ENCODE results near the gene FANCD2OS.

The FANCD2OS gene, protein sequence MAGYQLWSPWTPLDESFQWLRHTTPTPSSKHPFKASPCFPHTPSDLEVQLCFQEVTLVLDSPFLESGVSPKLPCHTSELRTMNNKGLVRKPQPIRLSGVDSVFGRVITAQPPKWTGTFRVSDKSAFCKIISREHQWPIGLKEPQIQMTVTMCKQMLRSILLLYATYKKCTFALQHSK

DNA sequence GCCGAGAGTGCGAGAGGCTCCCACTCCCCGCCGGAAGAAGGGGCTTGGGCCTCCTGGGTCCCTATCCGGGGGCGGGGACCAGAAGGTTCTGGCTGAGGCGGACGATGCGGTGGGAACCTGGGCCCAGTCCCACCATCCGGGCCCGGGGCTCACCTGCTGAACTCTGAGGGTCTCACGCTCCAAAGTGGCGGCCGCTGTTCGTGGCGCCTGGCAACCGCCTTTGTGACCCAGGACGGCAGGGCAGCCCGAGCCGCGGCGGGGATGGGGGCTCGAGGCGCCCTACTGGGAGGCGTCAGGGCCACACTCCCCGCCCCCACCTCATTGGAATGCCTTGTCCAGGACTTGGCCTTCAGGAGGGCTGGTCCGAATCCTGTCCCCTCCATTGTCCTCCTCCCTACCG is at the start of gene FANCD2OS:
Gene FANCD2OS (minus strand): TSS at position 165 of the 400 bp plus-strand sequence. CDS start 3,481 bp downstream, outside the sequence.
- no peak for ATAC-seq
- TF ChIP-seq ZC3H10 (CRISPR knock-in tag; IDR thresholded peaks at IDR 0.05) (no peak), OSR1 (CRISPR knock-in tag; IDR thresholded peaks at IDR 0.05) (no peak), BACH2 (CRISPR knock-in tag; IDR thresholded peaks at IDR 0.05; ENCODE audit: borderline replicate concordance) (no peak), ZNF8 (CRISPR knock-in tag; IDR thresholded peaks at IDR 0.05) (no peak), ZFP30 (CRISPR knock-in tag; IDR thresholded peaks at IDR 0.05) (no peak), ZFP3 (CRISPR knock-in tag; IDR thresholded peaks at IDR 0.05) (no peak)
- TF ChIP-seq, protein P1, sequence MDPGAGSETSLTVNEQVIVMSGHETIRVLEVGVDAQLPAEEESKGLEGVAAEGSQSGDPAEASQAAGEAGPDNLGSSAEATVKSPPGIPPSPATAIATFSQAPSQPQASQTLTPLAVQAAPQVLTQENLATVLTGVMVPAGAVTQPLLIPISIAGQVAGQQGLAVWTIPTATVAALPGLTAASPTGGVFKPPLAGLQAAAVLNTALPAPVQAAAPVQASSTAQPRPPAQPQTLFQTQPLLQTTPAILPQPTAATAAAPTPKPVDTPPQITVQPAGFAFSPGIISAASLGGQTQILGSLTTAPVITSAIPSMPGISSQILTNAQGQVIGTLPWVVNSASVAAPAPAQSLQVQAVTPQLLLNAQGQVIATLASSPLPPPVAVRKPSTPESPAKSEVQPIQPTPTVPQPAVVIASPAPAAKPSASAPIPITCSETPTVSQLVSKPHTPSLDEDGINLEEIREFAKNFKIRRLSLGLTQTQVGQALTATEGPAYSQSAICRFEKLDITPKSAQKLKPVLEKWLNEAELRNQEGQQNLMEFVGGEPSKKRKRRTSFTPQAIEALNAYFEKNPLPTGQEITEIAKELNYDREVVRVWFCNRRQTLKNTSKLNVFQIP (CRISPR knock-in tag; IDR thresholded peaks at IDR 0.05; ENCODE audit: borderline replicate concordance, low read depth) = no peak

- TF ChIP-seq ZNF565 (CRISPR knock-in tag; conservative IDR thresholded peaks at IDR 0.05; ENCODE audit: low read depth) (no peak), TCF4 (CRISPR knock-in tag; IDR thresholded peaks at IDR 0.05; ENCODE audit: borderline replicate concordance) (peak; percentile 40; the same call in 1 of the 2 replicates)
- ATAC-seq = no peak
Observed at GRCh38 chr3:10157031-10157430, 49.0 kb upstream of the FANCD2OS start.

DNA sequence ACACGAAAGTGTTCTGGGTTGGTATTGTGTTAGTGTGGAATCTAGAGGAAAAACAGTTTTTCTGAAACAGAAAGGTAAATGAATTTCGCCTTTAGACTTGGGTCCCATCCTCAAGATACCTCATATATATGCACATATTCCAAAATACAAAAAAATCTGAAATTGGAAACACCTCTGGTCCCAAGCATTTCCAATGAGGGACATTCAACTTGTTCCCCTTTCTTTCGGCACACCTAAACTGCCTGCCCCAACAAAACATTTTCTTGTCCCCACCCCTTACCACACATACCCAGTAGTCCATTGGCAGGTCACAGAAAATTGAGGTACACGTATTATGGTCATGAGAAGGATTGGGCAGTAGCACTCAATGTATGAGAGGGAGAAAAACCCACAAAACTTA is 47.6 kb upstream of the FANCD2OS start:
- no peak for ATAC-seq
- TF ChIP-seq ZC3H10 (CRISPR knock-in tag; IDR thresholded peaks at IDR 0.05) = no peak
- TF ChIP-seq ZFP3 (CRISPR knock-in tag; IDR thresholded peaks at IDR 0.05) = no peak
- TF ChIP-seq, protein P1 (CRISPR knock-in tag; IDR thresholded peaks at IDR 0.05; ENCODE audit: borderline replicate concordance, low read depth) = no peak
- TF ChIP-seq RARB (CRISPR knock-in tag; IDR thresholded peaks at IDR 0.05) = no peak
- no peak for TF ChIP-seq GLIS3 (CRISPR knock-in tag; IDR thresholded peaks at IDR 0.05)
- TF ChIP-seq SNAI2 (CRISPR knock-in tag; IDR thresholded peaks at IDR 0.05) = no peak
- no peak for TF ChIP-seq ZFP30 (CRISPR knock-in tag; IDR thresholded peaks at IDR 0.05)
- no peak for TF ChIP-seq ESRRG (CRISPR knock-in tag; IDR thresholded peaks at IDR 0.05)
- TF ChIP-seq CSRNP3 (CRISPR knock-in tag; IDR thresholded peaks at IDR 0.05) = no peak
- TF ChIP-seq TCF4 (CRISPR knock-in tag; IDR thresholded peaks at IDR 0.05; ENCODE audit: borderline replicate concordance) = no peak
- no peak for TF ChIP-seq ISL1 (CRISPR knock-in tag; IDR thresholded peaks at IDR 0.05)
- no peak for TF ChIP-seq BACH2 (CRISPR knock-in tag; IDR thresholded peaks at IDR 0.05; ENCODE audit: borderline replicate concordance)
- TF ChIP-seq OSR1 (CRISPR knock-in tag; IDR thresholded peaks at IDR 0.05) = no peak

GRCh38 chr3:10155123-10155472 is 47.0 kb upstream of the FANCD2OS start:
- no peak for ATAC-seq
- no peak for TF ChIP-seq ZC3H10 (CRISPR knock-in tag; IDR thresholded peaks at IDR 0.05)
- no peak for TF ChIP-seq SNAI2 (CRISPR knock-in tag; IDR thresholded peaks at IDR 0.05)
- TF ChIP-seq RARB (CRISPR knock-in tag; IDR thresholded peaks at IDR 0.05) = no peak
- TF ChIP-seq TSHZ2 (CRISPR knock-in tag; IDR thresholded peaks at IDR 0.05) = no peak
- no peak for TF ChIP-seq ISL1 (CRISPR knock-in tag; IDR thresholded peaks at IDR 0.05)
- no peak for TF ChIP-seq CSRNP3 (CRISPR knock-in tag; IDR thresholded peaks at IDR 0.05)
- no peak for TF ChIP-seq ZNF70 (CRISPR knock-in tag; IDR thresholded peaks at IDR 0.05)
- no peak for TF ChIP-seq OSR1 (CRISPR knock-in tag; IDR thresholded peaks at IDR 0.05)
- TF ChIP-seq CSDC2 (CRISPR knock-in tag; IDR thresholded peaks at IDR 0.05) = no peak
- TF ChIP-seq, protein P2, sequence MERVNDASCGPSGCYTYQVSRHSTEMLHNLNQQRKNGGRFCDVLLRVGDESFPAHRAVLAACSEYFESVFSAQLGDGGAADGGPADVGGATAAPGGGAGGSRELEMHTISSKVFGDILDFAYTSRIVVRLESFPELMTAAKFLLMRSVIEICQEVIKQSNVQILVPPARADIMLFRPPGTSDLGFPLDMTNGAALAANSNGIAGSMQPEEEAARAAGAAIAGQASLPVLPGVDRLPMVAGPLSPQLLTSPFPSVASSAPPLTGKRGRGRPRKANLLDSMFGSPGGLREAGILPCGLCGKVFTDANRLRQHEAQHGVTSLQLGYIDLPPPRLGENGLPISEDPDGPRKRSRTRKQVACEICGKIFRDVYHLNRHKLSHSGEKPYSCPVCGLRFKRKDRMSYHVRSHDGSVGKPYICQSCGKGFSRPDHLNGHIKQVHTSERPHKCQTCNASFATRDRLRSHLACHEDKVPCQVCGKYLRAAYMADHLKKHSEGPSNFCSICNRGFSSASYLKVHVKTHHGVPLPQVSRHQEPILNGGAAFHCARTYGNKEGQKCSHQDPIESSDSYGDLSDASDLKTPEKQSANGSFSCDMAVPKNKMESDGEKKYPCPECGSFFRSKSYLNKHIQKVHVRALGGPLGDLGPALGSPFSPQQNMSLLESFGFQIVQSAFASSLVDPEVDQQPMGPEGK (CRISPR knock-in tag; IDR thresholded peaks at IDR 0.05; ENCODE audit: borderline replicate concordance) = no peak
- TF ChIP-seq ZNF8 (CRISPR knock-in tag; IDR thresholded peaks at IDR 0.05) = no peak
